Loucy (cell line): Measurements from ENCODE around the gene EVA1B.

Source experiments
- EZH2phosphoT487 ChIP-seq: fragments of 200-600 bp; IDR thresholded peaks from 2 replicates; pipeline ENCODE4 v1.6.1; 2018; ENCODE audit warnings: antibody characterized with exemption, mild to moderate bottlenecking, moderate library complexity, borderline replicate concordance
- TF ChIP-seq, protein P1 (sequence below): fragments of 200-600 bp; sonication (generic); conservative IDR thresholded peaks from 2 replicates; pipeline ENCODE4 v1.5.1; 2014; ENCODE audit warnings: mild to moderate bottlenecking, antibody characterized with exemption, low read length

DNA sequence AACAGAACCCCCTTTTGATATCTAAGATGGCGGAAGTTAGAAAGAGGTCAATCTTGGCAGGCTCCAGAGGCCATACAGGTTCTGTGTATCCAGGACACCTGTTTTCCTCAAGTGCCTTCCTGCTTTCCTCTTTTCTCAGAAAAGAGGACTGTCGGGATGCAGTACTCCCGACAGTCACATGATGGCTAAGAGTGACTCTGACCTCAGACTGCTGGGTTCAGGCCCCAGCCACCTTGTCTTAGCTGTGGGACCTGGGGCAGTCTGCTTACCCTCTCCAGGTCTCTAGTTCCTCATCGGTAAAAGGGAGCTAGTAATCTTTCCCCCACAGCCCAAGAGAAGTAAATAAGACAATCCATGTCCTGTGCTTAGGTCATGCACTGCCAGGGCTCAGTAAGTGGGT lies 32.4 kb upstream of the EVA1B start:
- TF ChIP-seq, protein P1, sequence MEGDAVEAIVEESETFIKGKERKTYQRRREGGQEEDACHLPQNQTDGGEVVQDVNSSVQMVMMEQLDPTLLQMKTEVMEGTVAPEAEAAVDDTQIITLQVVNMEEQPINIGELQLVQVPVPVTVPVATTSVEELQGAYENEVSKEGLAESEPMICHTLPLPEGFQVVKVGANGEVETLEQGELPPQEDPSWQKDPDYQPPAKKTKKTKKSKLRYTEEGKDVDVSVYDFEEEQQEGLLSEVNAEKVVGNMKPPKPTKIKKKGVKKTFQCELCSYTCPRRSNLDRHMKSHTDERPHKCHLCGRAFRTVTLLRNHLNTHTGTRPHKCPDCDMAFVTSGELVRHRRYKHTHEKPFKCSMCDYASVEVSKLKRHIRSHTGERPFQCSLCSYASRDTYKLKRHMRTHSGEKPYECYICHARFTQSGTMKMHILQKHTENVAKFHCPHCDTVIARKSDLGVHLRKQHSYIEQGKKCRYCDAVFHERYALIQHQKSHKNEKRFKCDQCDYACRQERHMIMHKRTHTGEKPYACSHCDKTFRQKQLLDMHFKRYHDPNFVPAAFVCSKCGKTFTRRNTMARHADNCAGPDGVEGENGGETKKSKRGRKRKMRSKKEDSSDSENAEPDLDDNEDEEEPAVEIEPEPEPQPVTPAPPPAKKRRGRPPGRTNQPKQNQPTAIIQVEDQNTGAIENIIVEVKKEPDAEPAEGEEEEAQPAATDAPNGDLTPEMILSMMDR: no peak
- no peak for TF ChIP-seq EZH2phosphoT487
